ENCODE results near the gene LIMCH1.
"Not testable (repeated sequence)": the region's sequence is repeated elsewhere in the genome, so short reads cannot be mapped to it uniquely, and the experiment has no call there.

LIMCH1 gene

GRCh38 chr4:41692717-41693345 is 154.9 kb downstream of the LIMCH1 start:
- DNase-seq = peak; percentile 59

DNA sequence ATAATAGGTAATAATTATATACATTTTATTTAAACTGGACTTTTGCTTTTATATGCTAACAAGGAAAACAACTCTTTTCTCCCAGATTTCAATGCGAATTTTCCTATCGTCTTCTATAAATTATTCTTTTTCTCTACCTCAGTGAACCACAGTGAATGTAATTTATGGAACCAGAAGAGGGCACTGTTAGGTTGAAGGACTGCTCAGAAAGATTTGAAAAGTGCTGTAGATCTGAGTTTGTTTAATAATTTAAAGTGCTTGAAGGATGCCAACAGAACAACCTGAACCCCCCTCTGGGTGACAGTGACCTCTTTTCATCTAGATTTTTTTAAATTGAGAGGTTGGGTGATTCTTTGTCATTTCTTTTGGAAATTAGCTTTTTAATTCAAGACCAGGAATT is 155.7 kb downstream of the LIMCH1 start:
- peak; percentile 57 for DNase-seq

DNA sequence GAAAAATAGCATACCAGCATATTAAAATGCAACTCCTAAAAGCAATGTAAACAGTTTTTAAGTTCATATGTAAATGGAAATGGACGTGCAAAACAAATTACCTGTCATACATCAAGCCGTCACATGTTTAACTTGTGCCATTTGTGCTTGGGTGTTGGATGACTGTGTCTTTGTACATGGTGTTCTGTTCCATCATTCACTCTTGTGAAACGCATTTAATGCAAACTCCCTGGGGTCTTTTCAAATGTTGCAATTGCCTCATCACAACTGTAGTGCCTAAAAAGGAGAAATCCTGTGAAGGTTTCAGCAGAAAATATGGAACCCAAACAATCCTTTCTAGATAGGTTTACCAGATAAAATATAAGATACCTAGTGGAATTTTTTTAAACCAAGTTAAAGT is 158.2 kb downstream of the LIMCH1 start:
- DNase-seq = no peak

DNA sequence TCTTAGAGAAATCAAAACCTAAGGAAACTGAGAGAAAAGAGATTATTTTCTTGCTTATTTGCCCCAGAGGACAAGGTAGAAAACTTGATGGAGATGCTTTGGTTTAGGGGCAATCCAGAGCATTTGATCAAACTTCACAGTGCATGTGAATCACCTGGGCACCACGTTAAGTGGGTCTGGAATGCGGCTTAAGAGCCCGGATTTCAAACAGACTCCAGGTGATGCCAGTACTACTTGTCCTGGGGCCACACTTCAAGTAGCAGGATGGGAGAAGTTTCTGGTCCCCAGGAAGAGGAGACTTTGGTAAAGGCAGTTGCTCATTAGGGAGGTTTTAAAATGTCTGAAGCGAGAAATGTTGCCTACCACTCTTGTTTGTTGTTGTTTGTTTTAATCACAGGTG is 158.8 kb downstream of the LIMCH1 start:
- DNase-seq = no peak

DNA sequence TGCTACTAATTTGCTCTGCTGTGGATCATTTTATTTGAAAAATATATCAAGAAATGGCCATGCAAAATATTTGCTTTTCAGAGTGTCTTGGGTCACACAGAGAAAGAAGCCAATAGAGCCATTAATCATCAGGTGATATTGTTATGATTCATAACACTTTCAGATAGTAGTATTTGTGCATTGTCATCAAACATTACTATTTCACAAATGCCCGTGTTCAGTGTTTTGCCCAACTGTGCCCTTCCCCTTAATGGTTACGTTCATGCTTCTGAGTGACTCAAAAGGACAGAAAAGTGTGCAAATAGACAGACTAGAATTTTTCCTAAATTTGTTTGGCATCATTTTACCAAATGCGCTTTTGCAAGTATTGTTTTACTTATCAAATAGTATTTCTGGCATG is 164.0 kb downstream of the LIMCH1 start:
- no peak for DNase-seq

DNA sequence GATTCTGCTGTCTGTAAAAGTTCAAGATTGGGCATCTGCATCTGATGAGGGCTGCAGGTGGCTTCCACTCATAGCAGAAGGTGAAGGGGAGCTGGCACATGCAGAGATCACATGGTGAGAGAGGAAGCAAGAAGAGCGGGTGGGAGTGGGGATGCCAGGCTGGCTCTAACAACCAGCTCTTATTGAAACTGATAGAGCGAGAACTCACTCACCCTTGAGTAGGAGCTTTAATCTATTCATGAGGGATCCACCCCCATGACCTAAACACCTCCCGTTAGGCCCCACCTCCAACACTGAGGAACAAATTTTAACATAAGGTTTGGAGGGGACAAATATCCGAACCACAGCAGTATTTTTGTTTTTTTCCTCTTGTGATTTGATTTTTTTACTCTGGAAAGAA is 164.8 kb downstream of the LIMCH1 start:
- no peak for DNase-seq

DNA sequence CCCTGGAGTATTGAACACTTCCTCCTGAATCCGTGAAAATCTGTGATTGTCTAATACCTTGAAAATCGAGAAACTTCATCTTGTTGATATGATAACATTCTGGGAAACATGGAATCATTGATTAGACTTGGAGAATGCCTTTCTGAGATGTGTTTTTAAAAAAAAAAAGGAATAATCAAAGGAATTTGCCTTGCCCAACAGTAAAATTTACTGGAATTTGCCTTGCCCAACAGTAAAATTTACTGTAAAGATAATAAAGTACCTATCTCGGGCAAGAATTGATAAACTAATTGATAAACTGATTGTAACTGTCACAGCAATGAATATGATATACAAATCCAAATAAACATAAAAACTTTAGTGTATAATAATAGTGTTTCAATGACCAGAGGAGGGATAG is 165.8 kb downstream of the LIMCH1 start:
- DNase-seq = no peak

- DNase-seq = no peak
Observed at GRCh38 chr4:41709844-41710481, 172.0 kb downstream of the LIMCH1 start.

DNA sequence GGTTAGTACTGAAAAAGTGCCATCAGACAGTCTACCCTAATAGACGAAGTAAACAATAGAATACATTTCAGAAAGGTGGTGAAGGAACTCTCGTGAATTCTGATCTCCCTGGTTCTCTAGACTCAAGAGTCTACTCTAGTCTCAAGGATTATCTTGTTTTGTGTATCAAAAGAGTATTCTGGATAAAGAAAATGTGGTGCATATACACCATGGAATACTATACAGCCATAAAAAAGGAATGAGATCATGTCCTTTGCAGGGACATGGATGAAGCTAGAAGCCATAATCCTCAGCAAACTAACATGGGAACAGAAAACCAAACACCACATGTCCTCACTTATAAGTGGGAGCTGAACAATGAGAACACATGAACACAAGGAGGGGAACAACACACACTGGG is 173.7 kb downstream of the LIMCH1 start:
- DNase-seq = not testable (repeated sequence)

GRCh38 chr4:41712425-41712824 is 174.5 kb downstream of the LIMCH1 start:
- no peak for DNase-seq

- no peak for DNase-seq
Observed at GRCh38 chr4:41713768-41714167, 175.8 kb downstream of the LIMCH1 start.

GRCh38 chr4:41714364-41715000 is 176.5 kb downstream of the LIMCH1 start:
- no peak for DNase-seq

DNA sequence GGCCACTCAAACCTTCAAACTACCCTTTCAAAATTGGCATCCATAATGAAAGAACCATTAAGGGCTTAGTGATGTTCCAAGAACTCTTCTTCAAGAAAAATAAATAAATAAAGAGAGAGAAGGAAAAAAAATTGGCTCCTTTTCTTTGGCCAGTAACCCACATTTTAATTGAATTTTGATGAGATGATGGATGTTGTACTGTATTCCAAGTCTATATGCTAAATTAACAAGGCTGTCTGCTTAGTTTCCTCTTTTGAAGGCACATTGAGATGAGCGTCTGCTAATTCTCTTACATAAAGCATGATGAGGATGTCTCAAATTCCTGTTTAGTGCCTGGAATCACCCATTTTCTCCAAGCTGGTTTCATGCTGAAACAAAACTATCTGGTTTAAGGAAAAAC is 177.2 kb downstream of the LIMCH1 start:
- DNase-seq = no peak

DNA sequence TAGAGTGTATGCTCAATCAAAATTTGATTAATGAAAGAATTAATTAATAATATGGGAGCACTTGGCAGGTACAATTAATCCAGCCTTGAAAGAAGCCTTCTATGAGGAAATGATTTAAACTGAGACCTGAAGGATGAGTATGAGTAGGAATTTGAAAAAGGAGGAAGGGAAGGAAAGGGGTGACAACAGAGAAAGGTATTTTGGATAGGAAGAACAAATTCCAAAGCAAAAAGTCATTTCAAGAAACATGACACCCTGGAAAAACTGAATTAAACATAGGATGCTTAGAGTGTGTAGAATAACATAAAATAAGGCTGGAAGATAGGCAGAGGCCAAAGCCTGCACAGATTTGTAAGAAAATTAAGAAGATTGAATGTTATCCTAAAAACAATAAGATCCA is 180.9 kb downstream of the LIMCH1 start:
- no peak for DNase-seq

DNA sequence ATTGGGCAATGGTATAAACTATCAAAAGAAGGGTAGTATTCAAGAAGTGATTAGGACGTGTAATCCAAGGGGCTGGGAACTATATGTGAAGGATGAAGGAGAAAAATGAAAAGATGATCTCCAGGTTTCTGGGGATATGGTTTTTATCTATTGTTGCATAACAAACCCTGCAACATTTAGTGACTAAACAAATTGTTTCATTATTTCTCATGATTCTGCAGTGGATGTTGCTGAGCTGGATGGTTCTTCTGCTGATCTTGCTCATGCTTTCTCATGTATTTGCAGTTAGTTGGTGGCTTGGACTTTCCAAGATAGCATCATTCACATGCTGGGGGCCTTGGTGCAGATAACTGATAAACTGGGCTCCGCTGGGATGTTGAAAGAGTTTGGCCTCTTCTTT is 181.5 kb downstream of the LIMCH1 start:
- no peak for DNase-seq

DNA sequence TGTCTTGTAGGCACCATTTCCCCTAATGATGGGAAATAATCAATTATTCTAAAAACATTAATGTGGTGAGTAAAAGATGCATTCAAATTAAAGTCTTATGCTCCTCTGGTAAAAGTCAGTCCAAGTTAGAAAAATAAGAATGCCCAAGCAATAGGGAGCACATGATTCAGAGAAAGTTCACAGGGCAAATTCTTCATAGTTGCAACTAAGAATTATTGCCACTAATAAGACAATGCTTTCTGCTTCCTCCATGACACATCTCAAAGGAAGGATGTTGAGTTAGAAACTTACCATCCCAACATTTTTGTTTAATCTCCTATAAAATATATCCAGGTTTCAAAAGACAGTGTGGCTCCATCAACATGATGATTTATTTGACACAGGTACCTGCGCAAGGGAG is 184.2 kb downstream of the LIMCH1 start:
- no peak for DNase-seq

- no peak for DNase-seq
Observed at GRCh38 chr4:41723286-41723685, 185.3 kb downstream of the LIMCH1 start.

DNA sequence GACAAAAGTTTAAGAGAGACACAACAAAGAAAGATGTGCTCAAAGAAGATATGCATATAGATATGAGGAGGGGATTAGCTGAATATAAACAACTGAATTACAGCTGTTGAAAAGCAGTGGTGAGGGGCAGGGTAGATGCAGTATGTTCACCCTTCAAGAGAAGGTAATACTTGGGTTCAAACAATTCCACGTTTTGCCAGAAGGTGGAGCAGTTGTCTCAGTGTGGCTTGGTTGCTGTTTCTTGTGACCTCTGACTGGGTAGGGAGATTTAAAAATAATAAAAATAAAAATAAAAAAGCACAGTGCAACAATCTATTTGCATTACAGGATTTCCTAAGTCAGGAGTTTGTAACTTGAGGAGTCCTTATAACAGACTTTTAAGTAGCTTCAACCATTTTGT is 187.3 kb downstream of the LIMCH1 start:
- DNase-seq = no peak

DNA sequence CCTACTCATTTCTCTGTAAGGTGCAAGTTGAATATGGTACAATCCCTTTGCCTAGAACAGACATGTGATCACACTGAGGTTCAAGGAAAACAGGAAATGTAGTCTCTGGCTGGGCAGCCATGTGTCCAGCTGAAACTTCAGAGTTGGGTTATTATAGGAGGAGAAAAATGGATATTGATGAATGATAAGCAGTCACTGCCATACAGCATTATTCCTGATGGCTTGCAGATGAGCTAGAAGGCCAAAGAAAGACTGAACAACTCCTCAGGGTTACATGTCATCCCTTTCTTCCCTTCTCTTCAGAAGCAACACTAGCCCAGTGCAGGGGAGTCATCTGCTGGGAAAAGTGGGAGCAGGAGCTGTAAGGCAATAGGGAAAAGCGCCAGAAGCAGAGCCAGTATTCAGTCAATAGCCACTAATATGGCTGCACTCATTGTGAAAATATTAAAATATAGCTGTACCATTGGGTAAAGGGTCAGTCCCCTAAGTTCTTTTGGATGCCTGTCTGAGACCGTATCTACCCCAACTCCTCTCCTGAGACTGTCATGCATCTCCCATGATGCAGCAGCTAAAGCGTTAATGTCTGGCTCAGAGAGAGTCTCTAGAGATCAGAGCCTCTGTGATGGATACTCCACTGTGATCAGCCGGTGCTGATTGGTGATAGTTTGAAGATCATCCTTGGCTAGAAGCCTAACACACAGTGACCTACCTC is 190.1 kb downstream of the LIMCH1 start:
- DNase-seq = no peak

GRCh38 chr4:41728573-41728913 is 190.6 kb downstream of the LIMCH1 start:
- DNase-seq = no peak

GRCh38 chr4:41731569-41732126 is 193.7 kb downstream of the LIMCH1 start:
- DNase-seq = no peak

- no peak for DNase-seq
Observed at GRCh38 chr4:41734371-41734770, 196.4 kb downstream of the LIMCH1 start.

DNA sequence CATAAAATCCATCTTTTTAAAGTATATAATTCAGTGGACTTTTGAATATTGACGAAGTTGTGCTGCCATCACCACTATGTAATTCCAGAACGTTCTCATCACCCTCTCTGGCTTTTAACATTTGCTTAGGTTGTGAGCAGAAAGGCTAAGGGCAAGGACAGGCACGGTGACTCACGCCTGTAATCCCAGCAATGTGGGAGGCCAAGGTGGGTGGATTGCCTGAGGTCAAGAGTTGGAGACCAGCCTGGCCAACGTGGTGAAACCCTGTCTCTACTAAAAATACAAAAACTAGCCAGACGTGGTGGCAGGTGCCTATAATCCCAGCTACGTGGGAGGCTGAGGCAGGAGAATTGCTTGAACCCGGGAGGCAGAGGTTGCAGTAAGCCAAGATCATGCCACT is 199.5 kb downstream of the LIMCH1 start:
- not testable (repeated sequence) for DNase-seq

GRCh38 chr4:41741354-41741753 is 203.4 kb downstream of the LIMCH1 start:
- DNase-seq = no peak

Measured in hematopoietic multipotent progenitor cell treated with erythropoietin and hydrocortisone succinate and interleukin-3 and kit ligand, for 6 days (in vitro differentiated cells).